Panc1 (cell line): ENCODE measurements around the gene ACACA. TPM values are rescaled to one million over a fixed set of nuclear protein-coding genes. Genes with fewer than 3 reads are reported as not detected.
"Not testable (repeated sequence)": the region's sequence is repeated elsewhere in the genome, so short reads cannot be mapped to it uniquely, and the experiment has no call there.

Experiments used
- ATAC-seq: fragments of 200-7000 bp; cut with Tn5 transposase; 2 replicates; pipeline ENCODE4 v1.9.1; 2020; ENCODE audit warnings: mild to moderate bottlenecking, moderate library complexity
- BruUV-seq: library from RNA; stranded (reverse); fragments of 400-500 nt; replicated peaks from 2 replicates; lab custom pipeline; 2021; lab: Mats Ljungman, UMichigan
- CTCF ChIA-PET: fragments of 300-600 bp; sonication (Branson Sonifier 250); formaldehyde crosslinking; loops from one replicate; lab custom pipeline; 2022; ENCODE audit warnings: antibody characterized with exemption; lab: Charles Lee
- POLR2A ChIA-PET: fragments of 300-600 bp; sonication (Branson Sonifier 250); formaldehyde crosslinking; loops from one replicate; lab custom pipeline; 2022; ENCODE audit warnings: antibody characterized with exemption; lab: Charles Lee
- DNase-seq: peaks from one replicate; pipeline ENCODE4 v3.0.0-alpha.2; 2010; ENCODE audit warnings: low read depth, low spot score
- H3K27ac ChIP-seq: 2 replicates; pipeline ENCODE4 v1.5.1; 2011; ENCODE audit warnings: mild to moderate bottlenecking, low read length, inconsistent platforms
- H3K27me3 ChIP-seq: fragments of 200-500 bp; sonication (Bioruptor generic); 2 replicates; pipeline ENCODE4 v1.6.0; 2014; ENCODE audit warnings: low read length, inconsistent platforms; ENCODE audit not compliant: control insufficient read depth, insufficient read depth
- H3K36me3 ChIP-seq: fragments of 200-500 bp; sonication (Bioruptor generic); 2 replicates; pipeline ENCODE4 v1.5.1; 2014; ENCODE audit warnings: inconsistent platforms, mild to moderate bottlenecking, low read length, moderate library complexity; ENCODE audit not compliant: control insufficient read depth, insufficient read depth
- H3K4me1 ChIP-seq: 2 replicates; pipeline ENCODE4 v1.5.1; 2011; ENCODE audit warnings: inconsistent platforms, mild to moderate bottlenecking, low read length, moderate library complexity; ENCODE audit not compliant: control insufficient read depth, insufficient read depth
- H3K4me3 ChIP-seq, 2 experiments: 2 replicates each; pipeline ENCODE4 v1.5.1; 2011 to 2012; ENCODE audit warnings: low read depth in 2 of 2, low read length in 2 of 2, mild to moderate bottlenecking in 2 of 2, inconsistent platforms in 1 of 2, moderate library complexity in 1 of 2
- H3K9me3 ChIP-seq: fragments of 200-500 bp; sonication (Bioruptor generic); 2 replicates; pipeline ENCODE4 v1.5.1; 2014; ENCODE audit warnings: low read depth, mild to moderate bottlenecking, inconsistent platforms, low read length, moderate library complexity; ENCODE audit not compliant: control insufficient read depth, insufficient read depth
- CTCF ChIP-seq: fragments of 450-650 bp; IDR thresholded peaks from 2 replicates; pipeline ENCODE4 v1.5.1; 2017; ENCODE audit warnings: mild to moderate bottlenecking
- POLR2AphosphoS5 ChIP-seq: IDR thresholded peaks from 2 replicates; pipeline ENCODE4 v1.6.1; 2012; ENCODE audit warnings: mild to moderate bottlenecking, low read depth, low read length, moderate library complexity
- SIN3A ChIP-seq: IDR thresholded peaks from 2 replicates; pipeline ENCODE4 v1.6.1; 2012; ENCODE audit warnings: low read depth, mild to moderate bottlenecking, low read length, moderate library complexity, borderline replicate concordance; ENCODE audit not compliant: insufficient read depth
- TCF7L2 ChIP-seq: IDR thresholded peaks from 2 replicates; pipeline ENCODE4 v1.6.1; 2011; ENCODE audit warnings: mild to moderate bottlenecking, low read depth, low read length, inconsistent platforms
- in situ Hi-C: cut with HindIII; loops from 2 replicates; pipeline ENCODE4 v1.10.0; 2016; ENCODE audit warnings: low sequenced_read_pairs, low pct_unique_long_range_greater_than_20kb
- intact Hi-C: fragments of 100-400 bp; cut with micrococcal nuclease; formaldehyde crosslinking; loops from one replicate; pipeline ENCODE4 v1.10.0; 2022; ENCODE audit not compliant: unreplicated experiment
- total RNA-seq: library from RNA; stranded (reverse); gene quantifications from one replicate; pipeline ENCODE4 v1.2.1, GENCODE V29; 2021; ENCODE audit not compliant: unreplicated experiment
- TF ChIP-seq, protein P1 (sequence below), 2 experiments: IDR thresholded peaks; 2 replicates each; pipeline ENCODE4 v1.6.1; 2011 to 2012; ENCODE audit warnings: low read depth in 2 of 2, control low read depth in 1 of 2, low read length in 1 of 2, mild to moderate bottlenecking in 1 of 2, moderate library complexity in 1 of 2; ENCODE audit not compliant: insufficient read depth in 1 of 2

The ACACA gene
- total RNA-seq, 1 experiment from 2014 or later: 131 TPM

- CTCF ChIA-PET, H3K4me1 ChIP-seq, in situ Hi-C loops, DNase-seq, BruUV-seq, H3K27me3 ChIP-seq, ATAC-seq, intact Hi-C loops, H3K9me3 ChIP-seq, H3K36me3 ChIP-seq: not testable (repeated sequence)
- Histone ChIP-seq H3K4me3 (peak overlapping the region; percentile 81 to 87), H3K27ac (peak overlapping the region; percentile 91)
- POLR2A ChIA-PET: interaction anchor here (0.5 to 0.7 kb wide), 2 partner anchors 31 to 161 kb away, joined by 7 to 17 read pairs; no protein-coding TSS in a partner anchor
Measured at GRCh38 chr17:37405522-37405921, 1.1 kb downstream of the ACACA start.

DNA sequence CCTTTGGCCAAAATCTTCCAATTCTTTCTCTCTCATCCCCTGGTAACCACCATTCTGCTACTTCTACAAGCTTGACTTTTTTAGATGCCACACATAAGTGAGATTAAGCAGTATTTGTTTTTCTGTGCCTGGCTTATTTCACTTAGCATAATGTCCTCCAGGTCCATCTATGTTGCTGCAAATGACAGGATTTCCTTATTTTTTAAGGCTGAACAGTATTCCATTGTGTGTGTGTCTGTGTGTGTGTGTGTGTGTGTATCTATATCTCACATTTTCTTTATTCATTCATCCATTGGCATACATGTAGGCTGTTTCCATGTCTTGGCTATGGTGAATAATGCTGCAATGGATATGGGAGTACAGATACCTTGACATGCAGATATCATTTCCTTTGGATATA, 6.1 kb downstream of the ACACA start:
- Histone ChIP-seq H3K4me3 (no peak overlapping the region), H3K27ac (no peak overlapping the region), H3K27me3 (no peaks in the 10 kb centered on the region), H3K4me1 (no peaks in the 10 kb centered on the region), H3K36me3 (no peaks in the 10 kb centered on the region), H3K9me3 (no peaks in the 10 kb centered on the region)
- ChIA-PET CTCF (no interaction called here), POLR2A (interaction anchor here (0.7 kb wide), 1 partner anchor 283 kb away, joined by 5 read pairs; no protein-coding TSS in a partner anchor)
- ATAC-seq (no peak), DNase-seq (no peak)
- no TSS peak for BruUV-seq
- in situ Hi-C loops (no loop called here), intact Hi-C loops (no loop called here)
- TF ChIP-seq POLR2AphosphoS5 (no peak), SIN3A (no peak), TCF7L2 (no peak), CTCF (no peak)
- TF ChIP-seq, protein P1, sequence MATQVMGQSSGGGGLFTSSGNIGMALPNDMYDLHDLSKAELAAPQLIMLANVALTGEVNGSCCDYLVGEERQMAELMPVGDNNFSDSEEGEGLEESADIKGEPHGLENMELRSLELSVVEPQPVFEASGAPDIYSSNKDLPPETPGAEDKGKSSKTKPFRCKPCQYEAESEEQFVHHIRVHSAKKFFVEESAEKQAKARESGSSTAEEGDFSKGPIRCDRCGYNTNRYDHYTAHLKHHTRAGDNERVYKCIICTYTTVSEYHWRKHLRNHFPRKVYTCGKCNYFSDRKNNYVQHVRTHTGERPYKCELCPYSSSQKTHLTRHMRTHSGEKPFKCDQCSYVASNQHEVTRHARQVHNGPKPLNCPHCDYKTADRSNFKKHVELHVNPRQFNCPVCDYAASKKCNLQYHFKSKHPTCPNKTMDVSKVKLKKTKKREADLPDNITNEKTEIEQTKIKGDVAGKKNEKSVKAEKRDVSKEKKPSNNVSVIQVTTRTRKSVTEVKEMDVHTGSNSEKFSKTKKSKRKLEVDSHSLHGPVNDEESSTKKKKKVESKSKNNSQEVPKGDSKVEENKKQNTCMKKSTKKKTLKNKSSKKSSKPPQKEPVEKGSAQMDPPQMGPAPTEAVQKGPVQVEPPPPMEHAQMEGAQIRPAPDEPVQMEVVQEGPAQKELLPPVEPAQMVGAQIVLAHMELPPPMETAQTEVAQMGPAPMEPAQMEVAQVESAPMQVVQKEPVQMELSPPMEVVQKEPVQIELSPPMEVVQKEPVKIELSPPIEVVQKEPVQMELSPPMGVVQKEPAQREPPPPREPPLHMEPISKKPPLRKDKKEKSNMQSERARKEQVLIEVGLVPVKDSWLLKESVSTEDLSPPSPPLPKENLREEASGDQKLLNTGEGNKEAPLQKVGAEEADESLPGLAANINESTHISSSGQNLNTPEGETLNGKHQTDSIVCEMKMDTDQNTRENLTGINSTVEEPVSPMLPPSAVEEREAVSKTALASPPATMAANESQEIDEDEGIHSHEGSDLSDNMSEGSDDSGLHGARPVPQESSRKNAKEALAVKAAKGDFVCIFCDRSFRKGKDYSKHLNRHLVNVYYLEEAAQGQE (IDR thresholded peaks at IDR 0.05; ENCODE audit: insufficient read depth in 1 of 2, low read depth in 2 of 2, low read length in 1 of 2): no peak

DNA sequence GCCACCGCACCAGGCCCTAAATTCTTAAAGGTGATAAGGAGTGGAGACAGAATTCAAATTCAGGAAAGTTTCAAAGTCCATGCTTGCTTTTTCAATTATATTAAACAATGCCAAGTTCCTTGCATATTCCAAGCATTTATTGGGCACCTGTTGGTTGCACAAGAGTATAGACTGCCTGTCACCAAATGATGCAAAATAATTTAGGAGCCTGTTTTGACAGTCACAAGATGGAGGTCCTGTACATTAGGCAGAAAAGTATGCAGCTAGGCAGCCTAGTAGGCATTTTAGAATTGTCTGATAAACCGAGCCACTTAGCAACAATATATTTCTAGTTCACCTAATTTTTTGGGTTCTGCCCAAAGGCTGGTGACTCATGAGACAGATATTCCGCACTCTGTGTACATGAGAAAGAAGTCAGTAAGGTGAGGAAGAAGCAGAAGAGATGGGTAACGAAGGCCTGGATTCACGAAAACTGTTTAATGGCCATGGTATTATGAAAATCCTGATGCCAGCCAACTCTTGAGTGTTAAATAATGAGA, 7.3 kb downstream of the ACACA start:
- in situ Hi-C loops: no loop called here
- no TSS peak for BruUV-seq

More for the DNA sequence above, 7.3 kb downstream of the ACACA start:
- Histone ChIP-seq H3K36me3 (no peaks in the 10 kb centered on the region), H3K27ac (no peak overlapping the region), H3K4me3 (no peak overlapping the region), H3K9me3 (no peaks in the 10 kb centered on the region), H3K4me1 (no peaks in the 10 kb centered on the region), H3K27me3 (no peaks in the 10 kb centered on the region)
- DNase-seq (no peak), ATAC-seq (no peak)
- TF ChIP-seq, protein P1 (IDR thresholded peaks at IDR 0.05; ENCODE audit: insufficient read depth in 1 of 2, low read depth in 2 of 2, low read length in 1 of 2): no peak
- no peak for TF ChIP-seq CTCF
- intact Hi-C loops: no loop called here
- ChIA-PET POLR2A (no interaction called here), CTCF (no interaction called here)
